GM12874 (cell line): ENCODE results near the gene SMAD5.

Experiments used
- CTCF ChIP-seq: IDR thresholded peaks from 2 replicates; pipeline ENCODE4 v1.5.1; 2011; ENCODE audit warnings: low read depth, mild to moderate bottlenecking, control low read depth, low read length, moderate library complexity; ENCODE audit not compliant: insufficient read depth

SMAD5 gene

GRCh38 chr5:136132557-136133221, at the start of gene SMAD5:
SMAD5 (plus strand) TSS chr5:136132845; CDS start chr5:136153761, 20,916 bp downstream.
- no peak for TF ChIP-seq CTCF

- no peak for TF ChIP-seq CTCF
Observed at GRCh38 chr5:136084698-136085097, 47.9 kb upstream of the SMAD5 start.

GRCh38 chr5:136086783-136087566, 45.7 kb upstream of the SMAD5 start:
- no peak for TF ChIP-seq CTCF

GRCh38 chr5:136087961-136088871, 44.4 kb upstream of the SMAD5 start:
- TF ChIP-seq CTCF, result no peak

GRCh38 chr5:136089791-136090190, 42.9 kb upstream of the SMAD5 start:
- TF ChIP-seq CTCF, result no peak

GRCh38 chr5:136090319-136090718, 42.3 kb upstream of the SMAD5 start:
- TF ChIP-seq CTCF, result no peak
